GM18907 (cell line): Measurements from ENCODE around the gene CCNL2.
"Not testable (repeated sequence)": the region's sequence is repeated elsewhere in the genome, so short reads cannot be mapped to it uniquely, and the experiment has no call there.

Experiments
- ATAC-seq: cut with Tn5 transposase; IDR thresholded peaks from one replicate; pipeline ENCODE4 v1.9.1; 2021; ENCODE audit warnings: mild to moderate bottlenecking, moderate library complexity; ENCODE audit not compliant: unreplicated experiment

The CCNL2 gene

GRCh38 chr1:1374929-1375662, 24.0 kb downstream of the CCNL2 start, which contains the start of gene AURKAIP1:
AURKAIP1 (minus strand) TSS chr1:1375207; CDS start chr1:1374756, 451 bp downstream.
- peak; percentile 85 for ATAC-seq

- ATAC-seq = peak; percentile 6
Observed at GRCh38 chr1:1374589-1374928, 24.6 kb downstream of the CCNL2 start.

GRCh38 chr1:1373815-1374588, 25.1 kb downstream of the CCNL2 start:
- ATAC-seq = no peak

GRCh38 chr1:1373051-1373814, 25.9 kb downstream of the CCNL2 start:
- no peak for ATAC-seq

DNA sequence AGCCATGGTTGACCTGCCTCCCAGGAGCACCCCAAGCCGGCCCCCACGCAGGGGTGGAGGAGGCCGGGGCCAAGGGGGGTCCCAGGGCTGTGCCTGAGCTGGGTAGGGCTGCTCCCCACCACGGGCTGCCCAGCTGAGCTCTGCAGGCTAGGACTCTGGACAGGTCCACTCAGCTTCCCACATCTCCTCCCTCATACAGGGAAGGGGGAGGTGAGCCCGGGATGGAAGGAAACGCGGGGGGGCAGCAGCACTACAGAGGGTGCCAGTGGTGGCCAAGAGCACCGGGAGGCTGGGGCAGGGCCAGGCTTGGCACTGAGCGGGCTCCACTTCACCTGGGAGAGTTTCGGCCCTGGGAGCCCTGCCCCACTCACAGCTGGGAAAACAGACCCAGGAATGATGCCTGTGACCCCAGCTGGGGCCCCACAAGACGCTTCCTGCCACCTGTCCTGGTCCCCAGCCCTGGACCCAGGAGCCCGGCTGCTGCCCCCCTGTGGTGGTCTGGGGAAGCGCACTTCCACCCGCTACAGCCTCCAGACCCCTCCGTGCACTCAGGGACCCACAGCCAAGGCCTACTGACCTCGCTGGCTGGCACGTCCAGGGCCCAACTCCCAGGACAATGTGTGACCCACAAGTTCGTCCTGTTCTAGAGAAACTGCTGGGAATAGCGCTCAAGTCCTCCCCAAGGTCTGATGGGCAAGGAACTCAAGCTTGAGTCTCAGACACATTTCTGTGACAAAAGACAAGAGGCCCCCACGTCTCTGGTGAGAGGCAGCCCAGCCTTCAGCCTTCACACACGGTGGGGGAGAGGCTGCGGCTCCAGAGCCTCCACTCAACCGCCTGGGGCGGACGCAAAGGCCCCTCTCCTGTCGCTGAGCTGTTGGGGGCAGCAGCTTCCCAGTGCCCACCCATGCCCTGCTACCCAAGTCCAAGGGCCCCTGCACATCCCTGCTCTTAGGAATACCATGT, 27.1 kb downstream of the CCNL2 start:
- no peak for ATAC-seq

DNA sequence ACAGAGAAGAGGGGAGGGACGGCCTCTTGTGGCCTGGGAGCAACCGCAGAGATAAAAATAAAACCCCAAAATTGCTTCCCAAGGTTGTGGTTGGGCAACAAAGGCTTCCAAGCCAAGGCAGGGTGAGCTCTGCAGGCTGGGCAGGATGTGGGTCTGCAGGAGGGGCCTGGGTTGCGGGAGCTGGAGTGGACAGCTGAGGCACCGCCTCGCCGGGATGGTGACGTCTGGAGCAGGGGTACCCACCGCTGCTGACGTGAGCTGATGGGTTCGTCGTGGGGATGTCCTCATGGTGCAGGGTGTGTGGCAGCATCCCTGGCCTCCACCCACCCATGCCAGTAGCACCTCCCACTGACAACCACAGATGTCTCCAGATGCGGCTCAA, 27.8 kb downstream of the CCNL2 start:
- no peak for ATAC-seq

- no peak for ATAC-seq
Observed at GRCh38 chr1:1370771-1371300, 28.3 kb downstream of the CCNL2 start.

GRCh38 chr1:1370094-1370493, 29.0 kb downstream of the CCNL2 start:
- not testable (repeated sequence) for ATAC-seq

- ATAC-seq = no peak
Observed at GRCh38 chr1:1367315-1367714, 31.8 kb downstream of the CCNL2 start.

DNA sequence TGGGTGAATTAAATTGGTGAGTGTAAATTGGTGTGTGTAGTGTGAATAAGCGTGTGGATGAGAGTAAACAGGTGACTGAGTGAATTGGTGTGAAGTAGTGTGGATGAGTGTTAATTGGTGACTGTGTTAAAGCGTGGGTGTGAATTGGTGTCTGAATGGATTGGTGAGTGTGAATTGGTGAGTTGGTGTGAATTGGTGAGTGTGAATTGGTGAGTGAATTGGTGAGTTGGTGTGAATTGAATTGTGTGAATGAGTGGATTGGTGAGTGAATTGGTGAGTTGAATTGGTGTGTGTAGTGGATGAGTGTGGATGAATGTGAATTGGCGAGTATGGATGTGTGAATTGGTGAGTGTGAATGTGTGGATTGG, 32.5 kb downstream of the CCNL2 start:
- no peak for ATAC-seq

DNA sequence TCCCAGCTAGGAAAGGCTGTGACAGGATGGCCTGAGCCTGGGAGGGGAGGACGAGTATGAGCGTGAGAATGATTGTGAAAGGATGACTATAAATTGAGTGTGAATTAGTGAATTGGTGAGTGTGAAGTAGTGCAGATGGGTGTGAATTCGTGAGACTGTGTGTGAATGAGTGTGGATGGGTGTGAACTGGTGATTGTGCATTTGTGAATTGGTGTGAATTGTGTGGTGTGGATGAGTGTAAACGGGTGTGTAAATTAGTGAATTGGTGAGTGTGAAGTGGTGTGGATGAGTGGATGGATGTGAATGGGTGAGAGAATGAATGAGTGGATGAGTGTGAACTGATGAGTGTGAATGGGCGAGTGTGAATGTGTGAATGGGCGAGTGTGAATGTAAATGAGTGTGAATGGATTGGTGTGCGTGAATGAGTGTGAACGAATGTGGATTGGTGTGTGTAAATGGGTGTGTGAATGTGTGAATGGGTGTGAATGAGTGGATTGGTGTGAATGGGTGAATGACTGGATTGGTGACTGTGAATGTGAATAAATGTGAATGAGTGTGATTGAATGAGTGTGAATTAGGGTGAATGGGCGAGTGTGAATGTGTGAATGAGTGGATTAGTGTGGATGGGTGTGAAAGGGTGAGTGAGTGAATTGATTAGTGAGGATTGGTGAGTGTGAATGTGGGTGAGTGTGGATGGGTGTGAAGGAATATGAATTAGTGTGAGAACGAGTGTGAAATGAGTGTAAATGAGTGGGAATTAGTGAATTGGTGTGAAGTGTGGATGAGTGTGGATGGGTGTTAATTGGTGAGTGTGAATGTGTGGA, 33.0 kb downstream of the CCNL2 start:
- no peak for ATAC-seq

DNA sequence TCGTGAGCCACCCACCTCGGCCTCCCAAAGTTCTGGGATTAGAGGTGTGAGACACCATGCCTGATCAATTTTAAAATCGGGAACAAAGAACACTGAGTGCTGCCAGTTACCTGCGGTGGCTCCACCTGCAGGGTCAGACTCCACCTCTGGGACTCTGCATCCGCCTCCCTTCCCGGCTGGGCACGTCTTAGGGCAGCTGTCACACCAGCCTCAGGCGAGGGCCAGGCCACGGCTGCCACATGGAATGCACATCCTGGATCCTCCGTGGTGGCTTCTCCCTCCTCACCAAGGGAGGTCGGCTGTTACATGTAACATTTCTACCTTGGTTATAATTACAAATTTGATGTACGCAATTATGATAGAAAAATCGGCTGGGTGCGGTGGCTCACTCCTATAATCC, 34.9 kb downstream of the CCNL2 start:
- ATAC-seq = no peak

GRCh38 chr1:1361982-1362423, 37.1 kb downstream of the CCNL2 start:
- ATAC-seq = no peak

GRCh38 chr1:1361233-1361981, 37.7 kb downstream of the CCNL2 start:
- ATAC-seq = no peak

- no peak for ATAC-seq
Observed at GRCh38 chr1:1360506-1361169, 38.5 kb downstream of the CCNL2 start.

DNA sequence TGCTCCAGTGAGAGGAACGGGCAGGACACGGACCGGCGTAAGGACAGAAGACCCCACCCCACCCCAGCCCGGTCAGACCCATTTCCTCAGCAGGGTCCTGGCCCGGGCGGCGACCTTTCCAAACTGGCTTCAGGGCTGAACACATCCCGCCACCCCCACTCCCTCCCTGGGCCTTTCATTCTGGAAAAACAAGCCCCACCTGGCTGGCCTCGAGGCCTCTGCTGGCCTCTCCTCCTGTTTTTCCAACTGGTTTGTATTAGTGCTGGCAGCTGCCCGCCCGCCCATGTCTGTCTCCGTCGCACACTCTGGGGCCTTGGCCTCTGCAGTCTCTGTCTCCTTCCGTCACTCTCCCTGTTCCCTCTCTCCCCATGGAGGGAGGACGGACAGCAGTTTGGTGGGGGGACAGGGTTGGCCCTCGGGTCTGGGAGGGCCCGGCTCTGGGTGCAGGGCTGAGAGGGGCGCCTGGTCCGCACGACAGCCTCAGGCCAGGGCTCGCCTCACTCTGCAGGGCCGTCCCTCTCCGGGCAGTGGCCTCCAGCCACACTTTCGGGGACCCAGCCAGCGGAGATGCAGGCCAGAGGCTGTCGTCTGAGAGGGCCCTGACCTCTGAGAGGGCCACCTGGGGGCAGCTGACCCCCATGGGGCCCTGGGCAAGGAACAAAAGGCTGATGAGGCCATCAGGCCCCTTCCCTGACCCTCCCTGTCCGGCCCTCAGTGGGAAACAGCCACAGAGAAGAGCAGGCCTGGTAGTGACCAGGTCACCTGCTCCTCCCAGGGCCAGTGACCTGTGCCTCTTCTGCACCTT, 39.3 kb downstream of the CCNL2 start:
- ATAC-seq = no peak

DNA sequence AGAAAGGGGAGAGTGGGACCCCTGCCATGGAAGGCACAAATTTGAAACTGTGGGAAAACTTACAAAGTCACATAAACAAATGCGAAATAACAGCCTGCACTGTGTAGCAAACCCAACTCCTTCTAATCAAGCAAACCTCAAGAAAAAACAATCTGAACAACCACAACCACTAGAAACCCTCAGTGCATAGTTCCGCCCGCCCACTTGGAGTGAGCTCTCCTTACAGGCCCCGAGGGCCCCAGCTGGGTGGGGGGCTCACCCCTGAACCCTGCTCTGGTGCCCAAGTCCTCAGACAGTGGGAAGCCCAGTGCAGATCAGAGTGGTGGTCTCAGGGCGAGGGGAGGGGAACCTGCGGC, 39.8 kb downstream of the CCNL2 start:
- ATAC-seq = no peak
